ENCODE measurements around the gene MYOM1.
"Not testable (repeated sequence)": the region's sequence is repeated elsewhere in the genome, so short reads cannot be mapped to it uniquely, and the experiment has no call there.

Gene MYOM1

DNA sequence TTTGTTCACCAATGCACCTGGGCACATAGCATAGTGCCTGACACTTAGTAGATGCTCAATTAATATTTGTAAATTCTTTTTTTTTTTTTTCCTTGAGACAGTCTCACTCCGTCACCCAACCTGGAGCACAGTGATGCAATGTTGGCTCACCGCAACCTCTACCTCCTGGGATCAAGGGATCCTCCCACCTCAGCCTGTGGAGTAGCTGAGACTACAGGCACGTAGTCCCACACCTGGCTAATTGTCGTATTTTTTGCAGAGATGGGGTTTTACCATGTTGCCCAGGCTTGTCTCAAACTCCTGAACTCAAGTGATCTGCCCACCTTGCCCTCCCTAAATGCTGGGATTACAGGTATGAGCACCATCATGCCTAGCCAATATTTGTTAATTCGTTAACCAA, 183.7 kb downstream of the MYOM1 start:
- no peaks in the 10 kb centered on the region for H3K36me3 ChIP-seq (ENCODE audit: insufficient read depth)
- H2AFZ ChIP-seq (ENCODE audit: low read depth) = no peak overlapping the region
- no peaks in the 10 kb centered on the region for H3K27me3 ChIP-seq (ENCODE audit: insufficient read depth, low read depth)
- peaks cover 23% of the 10 kb centered on the region for H3K4me1 ChIP-seq (ENCODE audit: low read depth, poor library complexity, severe bottlenecking)
- no peak overlapping the region for H3K9ac ChIP-seq
- H3K27ac ChIP-seq = no peak overlapping the region
- TF ChIP-seq, protein P1, sequence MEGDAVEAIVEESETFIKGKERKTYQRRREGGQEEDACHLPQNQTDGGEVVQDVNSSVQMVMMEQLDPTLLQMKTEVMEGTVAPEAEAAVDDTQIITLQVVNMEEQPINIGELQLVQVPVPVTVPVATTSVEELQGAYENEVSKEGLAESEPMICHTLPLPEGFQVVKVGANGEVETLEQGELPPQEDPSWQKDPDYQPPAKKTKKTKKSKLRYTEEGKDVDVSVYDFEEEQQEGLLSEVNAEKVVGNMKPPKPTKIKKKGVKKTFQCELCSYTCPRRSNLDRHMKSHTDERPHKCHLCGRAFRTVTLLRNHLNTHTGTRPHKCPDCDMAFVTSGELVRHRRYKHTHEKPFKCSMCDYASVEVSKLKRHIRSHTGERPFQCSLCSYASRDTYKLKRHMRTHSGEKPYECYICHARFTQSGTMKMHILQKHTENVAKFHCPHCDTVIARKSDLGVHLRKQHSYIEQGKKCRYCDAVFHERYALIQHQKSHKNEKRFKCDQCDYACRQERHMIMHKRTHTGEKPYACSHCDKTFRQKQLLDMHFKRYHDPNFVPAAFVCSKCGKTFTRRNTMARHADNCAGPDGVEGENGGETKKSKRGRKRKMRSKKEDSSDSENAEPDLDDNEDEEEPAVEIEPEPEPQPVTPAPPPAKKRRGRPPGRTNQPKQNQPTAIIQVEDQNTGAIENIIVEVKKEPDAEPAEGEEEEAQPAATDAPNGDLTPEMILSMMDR (conservative IDR thresholded peaks at IDR 0.05; ENCODE audit: low read depth, low read length) = no peak
- no peak overlapping the region for H3K4me3 ChIP-seq (IDR thresholded peaks at IDR 0.05; ENCODE audit: insufficient read depth, low read depth, low read length)
- H3K4me2 ChIP-seq = no peak overlapping the region; the same call in 1 of the 2 replicates
- no peaks in the 10 kb centered on the region for H3K79me2 ChIP-seq (ENCODE audit: insufficient read depth, low read depth)
- H4K20me1 ChIP-seq (ENCODE audit: insufficient read depth) = no peaks in the 10 kb centered on the region

DNA sequence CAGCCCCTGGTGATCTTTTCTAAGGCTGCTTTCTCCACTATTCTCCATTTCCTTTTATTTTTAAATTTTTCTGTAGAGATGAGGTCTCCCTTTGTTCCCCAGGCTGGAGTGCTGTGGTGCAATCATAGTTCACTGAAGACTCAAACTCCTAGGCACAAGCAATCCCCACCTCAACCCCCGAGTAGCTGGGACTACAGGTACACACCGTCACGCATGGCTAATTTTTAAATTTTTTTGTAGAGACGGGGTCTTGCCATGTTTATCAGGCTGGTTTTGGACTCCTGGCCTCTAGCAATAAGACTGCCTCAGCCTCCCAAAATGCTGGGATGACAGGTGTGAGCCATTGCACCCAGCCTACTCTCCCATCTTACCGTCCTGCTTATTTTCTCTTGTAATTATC, 184.1 kb downstream of the MYOM1 start:
- H3K36me3 ChIP-seq (ENCODE audit: insufficient read depth) = no peaks in the 10 kb centered on the region
- no peak overlapping the region for H2AFZ ChIP-seq (ENCODE audit: low read depth)
- no peak overlapping the region for H3K4me3 ChIP-seq (IDR thresholded peaks at IDR 0.05; ENCODE audit: insufficient read depth, low read depth, low read length)
- H3K79me2 ChIP-seq (ENCODE audit: insufficient read depth, low read depth) = no peaks in the 10 kb centered on the region
- peaks cover 23% of the 10 kb centered on the region for H3K4me1 ChIP-seq (ENCODE audit: low read depth, poor library complexity, severe bottlenecking)
- H3K4me2 ChIP-seq = no peak overlapping the region
- TF ChIP-seq, protein P1 (conservative IDR thresholded peaks at IDR 0.05; ENCODE audit: low read depth, low read length) = no peak
- H3K27ac ChIP-seq = no peak overlapping the region
- H3K27me3 ChIP-seq (ENCODE audit: insufficient read depth, low read depth) = no peaks in the 10 kb centered on the region
- no peak overlapping the region for H3K9ac ChIP-seq
- H4K20me1 ChIP-seq (ENCODE audit: insufficient read depth) = no peaks in the 10 kb centered on the region

DNA sequence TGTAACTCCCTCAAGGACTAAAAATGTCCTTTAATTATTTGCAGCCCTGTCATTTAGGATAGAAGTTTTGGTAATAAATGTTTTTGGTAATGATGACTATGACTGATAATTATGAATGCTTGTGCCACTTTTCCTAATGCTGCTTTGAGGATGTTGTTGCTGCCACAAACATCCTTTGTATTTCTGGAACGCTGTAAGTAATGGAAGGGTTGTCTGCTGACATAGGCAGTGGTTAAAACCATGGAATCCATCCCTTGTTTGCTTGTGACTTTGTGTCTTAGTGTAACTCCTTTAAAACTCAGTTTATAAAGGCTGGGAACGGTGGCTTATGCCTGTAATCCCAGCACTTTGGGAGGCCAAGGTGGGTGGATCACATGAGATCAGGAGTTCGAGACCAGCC, 187.0 kb downstream of the MYOM1 start:
- Histone ChIP-seq H3K27ac (no peak overlapping the region), H3K27me3 (ENCODE audit: insufficient read depth, low read depth) (no peaks in the 10 kb centered on the region), H3K36me3 (ENCODE audit: insufficient read depth) (no peaks in the 10 kb centered on the region), H3K79me2 (ENCODE audit: insufficient read depth, low read depth) (no peaks in the 10 kb centered on the region), H3K4me1 (ENCODE audit: low read depth, poor library complexity, severe bottlenecking) (peaks cover 19% of the 10 kb centered on the region), H3K4me2 (no peak overlapping the region), H2AFZ (ENCODE audit: low read depth) (no peak overlapping the region), H3K4me3 (IDR thresholded peaks at IDR 0.05; ENCODE audit: insufficient read depth, low read depth, low read length) (no peak overlapping the region), H4K20me1 (ENCODE audit: insufficient read depth) (no peaks in the 10 kb centered on the region), H3K9ac (no peak overlapping the region)
- TF ChIP-seq, protein P1 (conservative IDR thresholded peaks at IDR 0.05; ENCODE audit: low read depth, low read length) = no peak

DNA sequence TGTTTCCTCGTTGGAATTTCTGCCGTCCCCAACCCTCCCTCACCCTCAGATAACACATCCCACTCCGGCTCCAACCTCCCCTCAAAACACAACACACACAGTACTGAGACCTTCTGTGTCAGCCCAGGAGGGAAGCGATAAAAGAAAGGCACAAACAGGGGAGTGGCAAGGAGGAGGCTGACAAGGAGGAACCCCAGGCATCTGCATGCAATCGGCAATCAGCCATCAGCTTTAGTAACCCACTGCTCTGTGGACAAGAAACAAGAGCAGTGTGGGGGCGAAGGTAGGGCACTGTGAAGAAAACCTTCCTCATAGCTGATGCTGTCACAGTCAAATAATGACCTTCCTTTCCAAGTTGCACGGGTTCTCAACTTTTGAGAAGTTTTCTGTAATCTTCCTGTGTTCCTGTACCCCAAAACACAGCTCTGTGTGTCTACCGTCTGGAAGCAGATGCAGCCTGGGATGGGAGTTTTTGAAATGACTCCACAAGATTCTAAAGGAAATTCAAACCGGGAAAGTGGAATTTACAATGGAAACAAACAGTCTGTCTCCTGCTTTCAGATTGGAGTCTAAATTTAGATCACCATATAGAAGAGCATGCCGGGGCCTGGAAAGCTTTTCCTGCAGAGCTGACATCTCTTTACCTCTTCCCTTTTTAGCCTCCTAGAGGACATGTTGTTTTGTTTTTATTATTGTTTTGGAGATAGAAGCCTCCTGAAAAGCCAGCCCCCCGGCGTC, 190.4 kb downstream of the MYOM1 start:
- no peaks in the 10 kb centered on the region for H3K4me1 ChIP-seq (ENCODE audit: low read depth, poor library complexity, severe bottlenecking)
- H3K36me3 ChIP-seq (ENCODE audit: insufficient read depth) = no peaks in the 10 kb centered on the region
- no peak overlapping the region for H2AFZ ChIP-seq (ENCODE audit: low read depth)
- TF ChIP-seq, protein P1 (conservative IDR thresholded peaks at IDR 0.05; ENCODE audit: low read depth, low read length) = no peak
- H3K27ac ChIP-seq = no peak overlapping the region
- no peaks in the 10 kb centered on the region for H4K20me1 ChIP-seq (ENCODE audit: insufficient read depth)
- no peaks in the 10 kb centered on the region for H3K27me3 ChIP-seq (ENCODE audit: insufficient read depth, low read depth)
- H3K4me3 ChIP-seq (IDR thresholded peaks at IDR 0.05; ENCODE audit: insufficient read depth, low read depth, low read length) = no peak overlapping the region
- no peak overlapping the region for H3K9ac ChIP-seq
- H3K79me2 ChIP-seq (ENCODE audit: insufficient read depth, low read depth) = no peaks in the 10 kb centered on the region
- no peak overlapping the region for H3K4me2 ChIP-seq

DNA sequence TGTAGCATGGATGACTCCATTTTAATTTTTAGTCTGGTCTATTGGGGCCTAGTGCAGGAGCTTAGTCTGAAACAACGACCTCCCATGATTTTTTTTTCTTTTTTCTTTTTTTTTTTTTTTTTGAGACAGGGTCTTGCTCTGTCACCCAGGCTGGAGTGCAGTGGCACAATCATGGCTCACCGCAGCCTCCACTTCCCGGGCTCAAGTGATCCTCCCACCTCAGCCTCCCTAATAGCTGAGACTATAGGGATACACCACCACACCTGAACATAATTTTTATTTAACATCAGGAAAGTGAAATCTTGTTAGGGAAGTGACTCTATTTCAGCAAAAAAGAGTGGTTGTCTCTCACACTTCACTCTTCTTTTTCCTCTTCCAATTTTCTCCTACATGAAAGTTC, 191.7 kb downstream of the MYOM1 start:
- not testable (repeated sequence) for H3K27ac ChIP-seq; H3K4me3 ChIP-seq (IDR thresholded peaks at IDR 0.05; ENCODE audit: insufficient read depth, low read depth, low read length); H3K79me2 ChIP-seq (ENCODE audit: insufficient read depth, low read depth); H3K9ac ChIP-seq; H3K4me1 ChIP-seq (ENCODE audit: low read depth, poor library complexity, severe bottlenecking); H2AFZ ChIP-seq (ENCODE audit: low read depth); H3K27me3 ChIP-seq (ENCODE audit: insufficient read depth, low read depth); H4K20me1 ChIP-seq (ENCODE audit: insufficient read depth); H3K4me2 ChIP-seq; H3K36me3 ChIP-seq (ENCODE audit: insufficient read depth)

Data from KMS-11 (cell line).